Epithelial cell of esophagus (primary cell): ENCODE results near the gene ARHGEF28.
A peak's percentile ranks its signal among the peaks of the same experiment; 100 is the strongest.

Experiments used
- DNase-seq: peaks from one replicate; pipeline ENCODE4 v3.0.0; 2010; ENCODE audit warnings: low read depth
- H3K4me3 ChIP-seq: 2 replicates; pipeline ENCODE4 v1.5.1; 2011; ENCODE audit warnings: mild to moderate bottlenecking, low read length, control low read depth
- CTCF ChIP-seq: IDR thresholded peaks from 2 replicates; pipeline ENCODE4 v1.5.1; 2011; ENCODE audit warnings: low read depth, mild to moderate bottlenecking, low read length, control low read depth, inconsistent platforms; ENCODE audit not compliant: insufficient read depth; ENCODE audit errors: missing control alignments

The ARHGEF28 gene

GRCh38 chr5:73827106-73827450, 201.1 kb downstream of the ARHGEF28 start:
- TF ChIP-seq CTCF = no peak
- no peak overlapping the region for H3K4me3 ChIP-seq
- DNase-seq = no peak

- no peak for DNase-seq
- no peak for TF ChIP-seq CTCF
- no peak overlapping the region for H3K4me3 ChIP-seq
Observed at GRCh38 chr5:73828465-73828864, 202.5 kb downstream of the ARHGEF28 start.

GRCh38 chr5:73830646-73831045, 204.7 kb downstream of the ARHGEF28 start:
- H3K4me3 ChIP-seq = no peak overlapping the region
- TF ChIP-seq CTCF = no peak
- no peak for DNase-seq

- peak; percentile 65 for DNase-seq
- H3K4me3 ChIP-seq = no peak overlapping the region
- TF ChIP-seq CTCF = no peak
Observed at GRCh38 chr5:73831066-73831465, 205.1 kb downstream of the ARHGEF28 start.

- no peak overlapping the region for H3K4me3 ChIP-seq
- TF ChIP-seq CTCF = no peak
- no peak for DNase-seq
Observed at GRCh38 chr5:73834693-73835092, 208.7 kb downstream of the ARHGEF28 start.

- H3K4me3 ChIP-seq = no peak overlapping the region
- no peak for DNase-seq
- no peak for TF ChIP-seq CTCF
Observed at GRCh38 chr5:73835726-73836125, 209.7 kb downstream of the ARHGEF28 start.

GRCh38 chr5:73836607-73837006, 210.6 kb downstream of the ARHGEF28 start:
- TF ChIP-seq CTCF = no peak
- H3K4me3 ChIP-seq = no peak overlapping the region
- no peak for DNase-seq
